A673 (cell line): ENCODE measurements around the gene CREM. TPM values are rescaled to one million over a fixed set of nuclear protein-coding genes. Genes with fewer than 3 reads are reported as not detected.
"Not testable (repeated sequence)": the region's sequence is repeated elsewhere in the genome, so short reads cannot be mapped to it uniquely, and the experiment has no call there.

Source experiments
- BruUV-seq: library from RNA; stranded (reverse); fragments of 400-500 nt; replicated peaks from 2 replicates; lab custom pipeline; 2021; lab: Mats Ljungman, UMichigan
- CTCF ChIA-PET: fragments of 300-600 bp; sonication (Branson Sonifier 250); formaldehyde crosslinking; loops from one replicate; lab custom pipeline; 2022; ENCODE audit warnings: antibody characterized with exemption; lab: Charles Lee
- POLR2A ChIA-PET: fragments of 300-600 bp; sonication (Branson Sonifier 250); formaldehyde crosslinking; loops from one replicate; lab custom pipeline; 2022; ENCODE audit warnings: antibody characterized with exemption; ENCODE audit not compliant: low non-redundant PET; lab: Charles Lee
- DNase-seq: peaks from one replicate; pipeline ENCODE4 v3.0.0-alpha.2; 2015; ENCODE audit warnings: low spot score
- H3K27ac ChIP-seq: fragments of 200-600 bp; sonication (generic); 2 replicates; pipeline ENCODE4 v1.5.1; 2016; ENCODE audit warnings: mixed run types, low read depth, mild to moderate bottlenecking, mixed read lengths, antibody characterized with exemption, low read length; ENCODE audit not compliant: poor library complexity, severe bottlenecking
- H3K27me3 ChIP-seq: fragments of 200-600 bp; sonication (generic); replicated peaks from 2 replicates; pipeline ENCODE4 v1.6.1; 2017; ENCODE audit warnings: mixed run types, low read depth, mild to moderate bottlenecking, mixed read lengths, antibody characterized with exemption, low read length; ENCODE audit not compliant: insufficient read depth, poor library complexity
- H3K36me3 ChIP-seq: fragments of 200-600 bp; sonication (generic); 2 replicates; pipeline ENCODE4 v1.6.1; 2016; ENCODE audit warnings: mixed run types, mild to moderate bottlenecking, mixed read lengths, antibody characterized with exemption, low read length; ENCODE audit not compliant: insufficient read depth, poor library complexity, severe bottlenecking
- H3K4me1 ChIP-seq: fragments of 200-600 bp; sonication (generic); 2 replicates; pipeline ENCODE4 v1.6.1; 2017; ENCODE audit warnings: mixed run types, mild to moderate bottlenecking, mixed read lengths, antibody characterized with exemption, low read length; ENCODE audit not compliant: insufficient read depth, poor library complexity, severe bottlenecking
- H3K4me3 ChIP-seq: fragments of 200-600 bp; sonication (generic); 2 replicates; pipeline ENCODE4 v1.5.1; 2016; ENCODE audit warnings: low read depth, mixed run types, mild to moderate bottlenecking, mixed read lengths, low read length; ENCODE audit not compliant: poor library complexity, severe bottlenecking
- H3K9me3 ChIP-seq: fragments of 200-600 bp; sonication (generic); 2 replicates; pipeline ENCODE4 v1.6.1; 2016; ENCODE audit warnings: mixed run types, low read depth, mild to moderate bottlenecking, mixed read lengths, antibody characterized with exemption, low read length; ENCODE audit not compliant: poor library complexity, severe bottlenecking
- CTCF ChIP-seq: fragments of 300-800, 200-600 bp; sonication (generic); conservative IDR thresholded peaks from 2 replicates; pipeline ENCODE4 v1.5.1; 2017; ENCODE audit warnings: low read depth, mild to moderate bottlenecking, antibody characterized with exemption, low read length, moderate library complexity, mixed read lengths
- EZH2 ChIP-seq: fragments of 200-600 bp; sonication (generic); IDR thresholded peaks from 2 replicates; pipeline ENCODE4 v1.6.1; 2017; ENCODE audit warnings: borderline replicate concordance, low read depth, mild to moderate bottlenecking, mixed read lengths, antibody characterized with exemption, low read length; ENCODE audit not compliant: poor library complexity, severe bottlenecking
- intact Hi-C: fragments of 100-400 bp; cut with micrococcal nuclease; formaldehyde crosslinking; loops from one replicate; pipeline ENCODE4 v1.10.0; 2022; ENCODE audit not compliant: unreplicated experiment
- total RNA-seq: library from RNA; stranded (reverse); gene quantifications from 2 replicates; pipeline ENCODE4 v1.2.3, GENCODE V29; 2021

CREM gene
- total RNA-seq, 1 experiment from 2014 or later, result 66.3 TPM

GRCh38 chr10:35214607-35215020, 88.0 kb downstream of the CREM start:
- no peaks in the 10 kb centered on the region for H3K27me3 ChIP-seq
- BruUV-seq, result no TSS peak
- TF ChIP-seq EZH2 (no peak), CTCF (no peak)
- ChIA-PET CTCF (interaction anchor here (1.1 kb wide), 1 partner anchor 13 kb away, joined by 3 read pairs; no protein-coding TSS in a partner anchor), POLR2A (no interaction called here)
- DNase-seq, result no peak
- intact Hi-C loops, result loop anchor here (10.0 kb wide), 2 partner anchors 220 to 560 kb away; no protein-coding TSS in a partner anchor
- H3K4me3 ChIP-seq, result no peak overlapping the region
- no peaks in the 10 kb centered on the region for H3K9me3 ChIP-seq
- no peak overlapping the region for H3K27ac ChIP-seq
- peaks cover 6% of the 10 kb centered on the region for H3K36me3 ChIP-seq
- H3K4me1 ChIP-seq, result peaks cover 12% of the 10 kb centered on the region

- DNase-seq, result no peak
- Histone ChIP-seq H3K27ac (no peak overlapping the region), H3K4me3 (no peak overlapping the region), H3K27me3 (no peaks in the 10 kb centered on the region), H3K36me3 (peaks cover 3% of the 10 kb centered on the region), H3K9me3 (no peaks in the 10 kb centered on the region), H3K4me1 (peaks cover 16% of the 10 kb centered on the region)
- BruUV-seq, result no TSS peak
- ChIA-PET CTCF (interaction anchor here (1.1 kb wide), 1 partner anchor 13 kb away, joined by 3 read pairs; no protein-coding TSS in a partner anchor), POLR2A (no interaction called here)
- TF ChIP-seq CTCF (no peak), EZH2 (no peak)
- intact Hi-C loops, result loop anchor here (10.0 kb wide), 2 partner anchors 220 to 560 kb away; no protein-coding TSS in a partner anchor
These were observed 88.5 kb downstream of the CREM start for GRCh38 chr10:35215107-35215506.

GRCh38 chr10:35216303-35216905, 89.8 kb downstream of the CREM start:
- intact Hi-C loops, result loop anchor here (10.0 kb wide), 2 partner anchors 222 to 562 kb away; no protein-coding TSS in a partner anchor
- ChIA-PET POLR2A (no interaction called here), CTCF (interaction anchor here (0.6 to 0.9 kb wide), 2 partner anchors 95 to 99 kb away, joined by 3 to 4 read pairs; no protein-coding TSS in a partner anchor)
- no peaks in the 10 kb centered on the region for H3K27me3 ChIP-seq
- no peak overlapping the region for H3K27ac ChIP-seq
- H3K4me3 ChIP-seq, result no peak overlapping the region
- peaks cover 24% of the 10 kb centered on the region for H3K4me1 ChIP-seq
- no peak for DNase-seq
- BruUV-seq, result no TSS peak
- H3K9me3 ChIP-seq, result no peaks in the 10 kb centered on the region
- no peaks in the 10 kb centered on the region for H3K36me3 ChIP-seq
- TF ChIP-seq EZH2, result no peak
- TF ChIP-seq CTCF, result no peak

GRCh38 chr10:35216956-35217355, 90.3 kb downstream of the CREM start:
- not testable (repeated sequence) for H3K36me3 ChIP-seq, DNase-seq, H3K27me3 ChIP-seq, H3K4me3 ChIP-seq, H3K27ac ChIP-seq, H3K9me3 ChIP-seq, BruUV-seq
- intact Hi-C loops, result loop anchor here (10.0 kb wide), 2 partner anchors 222 to 562 kb away; no protein-coding TSS in a partner anchor
- peaks cover 24% of the 10 kb centered on the region for H3K4me1 ChIP-seq
- ChIA-PET POLR2A (interaction anchor here (0.6 kb wide), 1 partner anchor 500 kb away, joined by 15 read pairs; no protein-coding TSS in a partner anchor), CTCF (interaction anchor here (0.6 to 0.9 kb wide), 2 partner anchors 96 to 100 kb away, joined by 3 to 4 read pairs; no protein-coding TSS in a partner anchor)
